Testis (tissue), 3 donors: ENCODE measurements around the gene PALM. TPM values are rescaled to one million over a fixed set of nuclear protein-coding genes. Genes with fewer than 3 reads are reported as not detected.

ENCODE experiments used
- DNase-seq: peaks from one replicate; pipeline ENCODE4 v3.0.0-alpha.2; 2019
- H3K27ac ChIP-seq, 2 donors: fragments of 200-600 bp; sonication (generic); one replicate each; pipeline ENCODE4 v1.5.1; 2019
- H3K27me3 ChIP-seq: fragments of 200-600 bp; sonication (generic); one replicate; pipeline ENCODE4 v1.5.1; 2019
- H3K36me3 ChIP-seq: fragments of 200-600 bp; sonication (generic); one replicate; pipeline ENCODE4 v1.5.1; 2017; ENCODE audit warnings: low read depth; ENCODE audit errors: missing control alignments
- H3K4me1 ChIP-seq: fragments of 200-600 bp; sonication (generic); one replicate; pipeline ENCODE4 v1.5.1; 2019
- H3K4me3 ChIP-seq, 2 donors: fragments of 200-600 bp; sonication (generic); one replicate each; pipeline ENCODE4 v1.5.1; 2017 to 2019
- H3K9me3 ChIP-seq: fragments of 200-600 bp; sonication (generic); one replicate; pipeline ENCODE4 v1.5.1; 2017
- POLR2A ChIP-seq: fragments of 450-650 bp; IDR thresholded peaks from one replicate; pipeline ENCODE4 v1.6.1; 2017; ENCODE audit warnings: antibody characterized with exemption, mild to moderate bottlenecking, moderate library complexity
- WGBS, 2 donors: methylation state at CpG; one replicate each; pipeline ENCODE4 v1.1.5; 2018; 5-methylcytosine and 5-hydroxymethylcytosine counted together
- intact Hi-C: fragments of 100-400 bp; cut with DNase I; formaldehyde crosslinking; loops from one replicate; pipeline ENCODE4 v1.15.1; 2023; ENCODE audit warnings: low total_unique reads
- polyA plus RNA-seq: library from polyadenylated mRNA; stranded (reverse); fragments of 350-450 nt; fragmentation: Illumina TruSeq; extraction: RNeasy Lipid Tissue Mini Kit (QIAGEN cat#74804); gene quantifications from one replicate; pipeline ENCODE4 v1.2.3, GENCODE V29; 2014; ENCODE audit warnings: low read depth, low replicate concordance; ENCODE audit not compliant: insufficient read depth
- total RNA-seq, 2 donors: library from RNA; depleted of rRNA; stranded (reverse); fragments of >200 nt; gene quantifications; one replicate each; pipeline ENCODE4 v1.2.3, GENCODE V29; 2016
- TF ChIP-seq, protein P1 (sequence below), 3 experiments: fragments of 450-650 bp in 2 of 3; fragments of 200-600 bp in 1 of 3; sonication (generic) in 1 of 3; IDR thresholded peaks; one replicate each; pipeline ENCODE4 v1.5.1; 2016 to 2019; ENCODE audit warnings: antibody characterized with exemption in 3 of 3, mild to moderate bottlenecking in 2 of 3, moderate library complexity in 1 of 3

Gene PALM
- total and polyA plus RNA-seq, 3 donors from 2014 or later: 35.5 to 47.8 (median 46.4) TPM

DNA sequence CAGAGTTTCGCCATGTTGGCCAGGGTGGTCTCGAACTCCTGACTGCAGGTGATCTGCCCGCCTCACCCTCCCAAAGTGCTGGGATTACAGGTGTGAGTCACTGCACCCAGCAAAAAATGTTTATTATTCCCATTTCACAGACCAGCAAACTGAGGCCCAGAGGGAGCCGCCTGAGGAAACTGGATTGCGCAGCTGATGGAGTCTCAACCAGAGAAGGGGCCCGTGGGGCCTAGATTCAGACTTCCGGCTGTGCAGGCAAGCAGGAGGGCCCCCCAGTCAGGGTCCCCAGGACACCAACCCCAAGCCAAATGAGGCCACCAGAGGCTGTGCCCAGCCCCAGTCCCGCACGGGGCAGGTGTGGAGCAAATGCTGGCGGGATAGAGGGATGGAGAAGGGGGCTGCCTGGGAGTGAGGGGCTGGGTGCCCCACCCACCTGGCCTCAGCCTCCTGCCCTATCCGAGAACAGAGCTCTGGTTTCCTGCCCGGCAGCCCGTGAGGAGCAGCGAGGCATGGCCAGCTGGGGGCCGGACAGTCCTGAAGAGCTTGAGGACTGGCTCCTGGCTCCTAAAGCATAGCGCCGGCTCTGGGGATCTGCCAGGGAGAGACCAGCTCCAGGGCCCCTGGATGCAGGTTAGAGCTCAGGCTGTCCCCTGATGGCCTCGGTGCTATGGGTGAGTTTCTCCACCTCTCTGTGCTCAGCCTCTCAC is 64.1 kb downstream of the PALM start:
- intact Hi-C loops: loop anchor here (10.0 kb wide), 1 partner anchor 72 kb away; the partner anchor contains the start of gene PRTN3
- Histone ChIP-seq H3K9me3 (no peaks in the 10 kb centered on the region), H3K4me3 (no peak overlapping the region), H3K4me1 (no peaks in the 10 kb centered on the region), H3K36me3 (no peaks in the 10 kb centered on the region), H3K27ac (no peak overlapping the region), H3K27me3 (no peaks in the 10 kb centered on the region)
- 76 to 89% methylated on average over 16 to 18 of the region's 18 CpGs for WGBS, 2 donors
- TF ChIP-seq, protein P1, sequence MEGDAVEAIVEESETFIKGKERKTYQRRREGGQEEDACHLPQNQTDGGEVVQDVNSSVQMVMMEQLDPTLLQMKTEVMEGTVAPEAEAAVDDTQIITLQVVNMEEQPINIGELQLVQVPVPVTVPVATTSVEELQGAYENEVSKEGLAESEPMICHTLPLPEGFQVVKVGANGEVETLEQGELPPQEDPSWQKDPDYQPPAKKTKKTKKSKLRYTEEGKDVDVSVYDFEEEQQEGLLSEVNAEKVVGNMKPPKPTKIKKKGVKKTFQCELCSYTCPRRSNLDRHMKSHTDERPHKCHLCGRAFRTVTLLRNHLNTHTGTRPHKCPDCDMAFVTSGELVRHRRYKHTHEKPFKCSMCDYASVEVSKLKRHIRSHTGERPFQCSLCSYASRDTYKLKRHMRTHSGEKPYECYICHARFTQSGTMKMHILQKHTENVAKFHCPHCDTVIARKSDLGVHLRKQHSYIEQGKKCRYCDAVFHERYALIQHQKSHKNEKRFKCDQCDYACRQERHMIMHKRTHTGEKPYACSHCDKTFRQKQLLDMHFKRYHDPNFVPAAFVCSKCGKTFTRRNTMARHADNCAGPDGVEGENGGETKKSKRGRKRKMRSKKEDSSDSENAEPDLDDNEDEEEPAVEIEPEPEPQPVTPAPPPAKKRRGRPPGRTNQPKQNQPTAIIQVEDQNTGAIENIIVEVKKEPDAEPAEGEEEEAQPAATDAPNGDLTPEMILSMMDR (IDR thresholded peaks at IDR 0.05): no peak
- TF ChIP-seq POLR2A: no peak
- no peak for DNase-seq

DNA sequence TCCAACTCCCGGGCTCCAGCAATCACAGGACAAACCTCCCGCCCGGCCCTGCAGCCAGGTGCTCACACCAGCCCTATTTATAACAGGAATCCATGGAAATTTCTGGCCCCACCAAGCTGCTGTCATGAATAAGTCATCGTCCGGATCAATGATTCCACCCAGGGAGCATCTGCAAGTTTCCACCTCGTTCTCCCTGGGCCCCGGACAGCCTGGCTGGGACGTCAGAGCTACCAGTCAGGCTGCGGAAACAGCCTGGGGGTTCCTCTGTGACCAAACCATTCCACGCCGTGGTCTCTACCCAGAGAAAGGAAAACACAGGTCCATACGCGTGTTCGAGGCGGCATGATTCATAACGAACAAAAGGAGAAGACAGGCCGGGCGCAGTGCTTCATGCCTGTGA is 67.8 kb downstream of the PALM start:
- Histone ChIP-seq H3K27me3 (no peaks in the 10 kb centered on the region), H3K4me1 (no peaks in the 10 kb centered on the region), H3K36me3 (no peaks in the 10 kb centered on the region), H3K9me3 (no peaks in the 10 kb centered on the region), H3K4me3 (no peak overlapping the region), H3K27ac (no peak overlapping the region)
- 88 to 94% methylated on average over 18 of the region's 18 CpGs for WGBS, 2 donors
- no peak for TF ChIP-seq POLR2A
- TF ChIP-seq, protein P1 (IDR thresholded peaks at IDR 0.05): no peak
- intact Hi-C loops: loop anchor here (10.0 kb wide), 1 partner anchor 68 kb away; the partner anchor contains the start of gene PRTN3
- DNase-seq: no peak

DNA sequence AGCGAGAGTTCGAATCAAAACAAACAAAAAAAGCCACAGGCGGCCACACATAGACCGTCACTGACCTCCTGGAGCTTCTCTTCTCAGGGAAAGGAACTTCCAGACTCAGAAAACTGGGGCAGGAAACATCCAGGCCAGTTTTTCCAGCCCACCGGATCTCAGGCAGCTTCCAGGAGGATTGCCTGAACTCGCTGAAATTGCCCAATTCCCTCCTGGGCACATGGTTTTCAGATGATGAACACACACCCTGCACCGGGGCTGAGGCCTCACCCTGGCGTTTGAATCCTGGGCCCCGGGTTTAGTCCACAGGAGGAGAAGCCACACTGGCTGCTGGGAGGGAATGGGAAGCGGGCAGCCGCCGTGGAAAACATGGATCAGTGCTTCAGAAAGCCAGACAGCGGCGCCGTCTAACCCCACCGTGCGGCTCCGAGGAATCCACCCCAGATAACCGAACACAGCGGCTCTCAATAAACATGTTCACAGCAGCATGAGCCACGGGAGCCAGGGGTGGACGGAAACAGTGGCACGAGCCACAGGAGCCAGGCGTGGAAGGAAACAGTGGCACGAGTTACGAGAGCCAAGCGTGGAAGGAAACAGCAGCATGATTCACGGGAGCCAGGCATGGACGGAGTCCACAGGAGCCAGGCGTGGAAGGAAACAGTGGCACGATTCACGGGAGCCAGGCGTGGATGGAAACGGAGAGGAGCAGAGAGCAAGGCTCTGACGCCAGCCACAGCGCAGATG is 70.3 kb downstream of the PALM start:
- H3K4me1 ChIP-seq: peaks cover 11% of the 10 kb centered on the region
- H3K9me3 ChIP-seq: no peaks in the 10 kb centered on the region
- WGBS, 2 donors: 62 to 71% methylated on average over 30 to 36 of the region's 36 CpGs
- H3K27me3 ChIP-seq: no peaks in the 10 kb centered on the region
- peak overlapping the region in 1 of 2 donors; percentile 60 for H3K27ac ChIP-seq
- H3K36me3 ChIP-seq: no peaks in the 10 kb centered on the region
- no peak overlapping the region for H3K4me3 ChIP-seq
- DNase-seq: no peak
- intact Hi-C loops: loop anchor here (10.0 kb wide), 1 partner anchor 66 kb away; the partner anchor contains the start of gene PRTN3
- TF ChIP-seq, protein P1 (IDR thresholded peaks at IDR 0.05): no peak
- no peak for TF ChIP-seq POLR2A

DNA sequence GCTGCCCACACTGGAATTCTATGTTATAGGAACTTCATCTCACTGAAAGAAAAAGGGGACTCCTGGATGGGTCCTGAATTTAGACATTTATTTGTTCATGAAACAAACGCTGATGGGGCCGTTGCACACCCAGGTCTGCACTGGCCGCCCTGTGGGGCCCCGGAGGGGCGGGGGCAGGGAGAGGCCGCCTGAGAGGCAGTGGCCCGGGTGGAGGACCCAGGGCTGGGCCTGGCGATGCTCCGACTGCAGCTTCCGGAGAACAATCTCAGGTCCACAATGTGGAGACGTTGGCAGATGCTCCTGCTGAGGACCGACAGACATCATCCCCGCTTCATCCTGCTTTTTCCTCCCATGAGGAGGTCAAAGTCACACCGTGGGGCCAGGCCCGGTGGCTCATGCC is 72.2 kb downstream of the PALM start:
- Histone ChIP-seq H3K4me3 (no peak overlapping the region), H3K4me1 (peaks cover 14% of the 10 kb centered on the region), H3K27ac (no peak overlapping the region), H3K36me3 (no peaks in the 10 kb centered on the region), H3K9me3 (no peaks in the 10 kb centered on the region), H3K27me3 (no peaks in the 10 kb centered on the region)
- no peak for TF ChIP-seq POLR2A
- intact Hi-C loops: loop anchor here (10.0 kb wide), 1 partner anchor 144 kb away; the partner anchor contains the start of gene ARID3A
- no peak for DNase-seq
- WGBS, 2 donors: 80 to 88% methylated on average over 8 to 15 of the region's 15 CpGs

GRCh38 chr19:781800-782184 is 73.1 kb downstream of the PALM start:
- intact Hi-C loops: loop anchor here (10.0 kb wide), 1 partner anchor 143 kb away; the partner anchor contains the start of gene ARID3A
- no peak for TF ChIP-seq POLR2A
- TF ChIP-seq, protein P1 (IDR thresholded peaks at IDR 0.05): no peak
- H3K27ac ChIP-seq: no peak overlapping the region
- no peaks in the 10 kb centered on the region for H3K9me3 ChIP-seq
- 90 to 93% methylated on average over 19 of the region's 19 CpGs for WGBS, 2 donors
- H3K4me1 ChIP-seq: peaks cover 14% of the 10 kb centered on the region
- no peaks in the 10 kb centered on the region for H3K27me3 ChIP-seq
- DNase-seq: no peak
- no peaks in the 10 kb centered on the region for H3K36me3 ChIP-seq
- no peak overlapping the region for H3K4me3 ChIP-seq
